GM21619 (cell line): ENCODE measurements around the gene MUC22.

ENCODE experiments used
- ATAC-seq: cut with Tn5 transposase; IDR thresholded peaks from one replicate; pipeline ENCODE4 v1.9.1; 2021; ENCODE audit not compliant: unreplicated experiment

MUC22 gene

GRCh38 chr6:31075528-31075927 lies 65.3 kb downstream of the MUC22 start:
- ATAC-seq = no peak

- ATAC-seq = no peak
These were observed 66.3 kb downstream of the MUC22 start for GRCh38 chr6:31076611-31077010.

- no peak for ATAC-seq
These were observed 69.5 kb downstream of the MUC22 start for GRCh38 chr6:31079656-31080261.

- ATAC-seq = no peak
These were observed 71.6 kb downstream of the MUC22 start for GRCh38 chr6:31081872-31082271.

- ATAC-seq = no peak
These were observed 73.6 kb downstream of the MUC22 start for GRCh38 chr6:31083742-31084354.
